ENCODE data around the gene SOX30.

Gene SOX30

GRCh38 chr5:157671592-157672330 is 19.5 kb upstream of the SOX30 start:
- Mint-ChIP-seq H3K27ac (peak overlapping the region; percentile 74), H3K4me3 (peak overlapping the region; percentile 89), H3K4me1 (ENCODE audit: low read depth) (peaks cover 28% of the 10 kb centered on the region), H3K9me3 (no peaks in the 10 kb centered on the region), H3K36me3 (ENCODE audit: low read depth) (no peaks in the 10 kb centered on the region), H3K27me3 (peaks cover 42% of the 10 kb centered on the region)

GRCh38 chr5:157670662-157671591 is 18.7 kb upstream of the SOX30 start, which contains the start of gene C5orf52:
Gene C5orf52, plus strand, starts transcription at chr5:157671533. Its CDS starts 82 bp downstream, at chr5:157671615.
- H3K27ac Mint-ChIP-seq, result peak within 1 kb of the TSS; percentile 76
- peaks cover 42% of the 10 kb centered on the region for H3K27me3 Mint-ChIP-seq
- peak within 1 kb of the TSS; percentile 89 for H3K4me3 Mint-ChIP-seq
- peaks cover under 1% of the 10 kb centered on the region for H3K36me3 Mint-ChIP-seq (ENCODE audit: low read depth)
- peaks cover 28% of the 10 kb centered on the region for H3K4me1 Mint-ChIP-seq (ENCODE audit: low read depth)
- H3K9me3 Mint-ChIP-seq, result no peaks in the 10 kb centered on the region

GRCh38 chr5:157669701-157670097 is 17.5 kb upstream of the SOX30 start:
- H3K36me3 Mint-ChIP-seq (ENCODE audit: low read depth), result peaks cover 4% of the 10 kb centered on the region
- H3K27ac Mint-ChIP-seq, result peak overlapping the region; percentile 1
- H3K27me3 Mint-ChIP-seq, result peaks cover 42% of the 10 kb centered on the region
- H3K4me3 Mint-ChIP-seq, result peak overlapping the region; percentile 89
- H3K4me1 Mint-ChIP-seq (ENCODE audit: low read depth), result peaks cover 28% of the 10 kb centered on the region
- no peaks in the 10 kb centered on the region for H3K9me3 Mint-ChIP-seq

GRCh38 chr5:157668356-157668755 is 16.1 kb upstream of the SOX30 start:
- no peak overlapping the region for H3K27ac Mint-ChIP-seq
- H3K27me3 Mint-ChIP-seq, result peaks cover 42% of the 10 kb centered on the region
- no peak overlapping the region for H3K4me3 Mint-ChIP-seq

GRCh38 chr5:157665467-157666070 is 13.3 kb upstream of the SOX30 start:
- Mint-ChIP-seq H3K9me3 (no peaks in the 10 kb centered on the region), H3K4me3 (no peak overlapping the region), H3K4me1 (ENCODE audit: low read depth) (peaks cover 10% of the 10 kb centered on the region), H3K27me3 (peaks cover 22% of the 10 kb centered on the region), H3K27ac (no peak overlapping the region), H3K36me3 (ENCODE audit: low read depth) (peaks cover 4% of the 10 kb centered on the region)

More at GRCh38 chr5:157668356-157668755, 16.1 kb upstream of the SOX30 start:
- Mint-ChIP-seq H3K9me3 (no peaks in the 10 kb centered on the region), H3K4me1 (ENCODE audit: low read depth) (peaks cover 28% of the 10 kb centered on the region), H3K36me3 (ENCODE audit: low read depth) (peaks cover 4% of the 10 kb centered on the region)

GRCh38 chr5:157659868-157660660 is 7.8 kb upstream of the SOX30 start:
- no peak overlapping the region for H3K27ac Mint-ChIP-seq
- H3K36me3 Mint-ChIP-seq (ENCODE audit: low read depth), result peaks cover 26% of the 10 kb centered on the region
- H3K4me1 Mint-ChIP-seq (ENCODE audit: low read depth), result no peaks in the 10 kb centered on the region
- H3K9me3 Mint-ChIP-seq, result peaks cover 24% of the 10 kb centered on the region
- no peaks in the 10 kb centered on the region for H3K27me3 Mint-ChIP-seq
- H3K4me3 Mint-ChIP-seq, result no peak overlapping the region

- H3K27me3 Mint-ChIP-seq, result no peaks in the 10 kb centered on the region
- H3K9me3 Mint-ChIP-seq, result peaks cover 30% of the 10 kb centered on the region
- peaks cover 30% of the 10 kb centered on the region for H3K36me3 Mint-ChIP-seq (ENCODE audit: low read depth)
- no peaks in the 10 kb centered on the region for H3K4me1 Mint-ChIP-seq (ENCODE audit: low read depth)
- no peak overlapping the region for H3K4me3 Mint-ChIP-seq
- H3K27ac Mint-ChIP-seq, result no peak overlapping the region
These were observed 6.7 kb upstream of the SOX30 start for GRCh38 chr5:157658893-157659292.

- H3K36me3 Mint-ChIP-seq (ENCODE audit: low read depth), result peaks cover 41% of the 10 kb centered on the region
- H3K4me1 Mint-ChIP-seq (ENCODE audit: low read depth), result peaks cover 7% of the 10 kb centered on the region
- no peak overlapping the region for H3K4me3 Mint-ChIP-seq
- H3K27me3 Mint-ChIP-seq, result no peaks in the 10 kb centered on the region
- H3K27ac Mint-ChIP-seq, result no peak overlapping the region
- H3K9me3 Mint-ChIP-seq, result peaks cover 41% of the 10 kb centered on the region
These were observed 5.3 kb upstream of the SOX30 start for GRCh38 chr5:157657516-157657915.

GRCh38 chr5:157651623-157652376 is 438 bp downstream of the SOX30 start:
- H3K27me3 Mint-ChIP-seq, result no peaks in the 10 kb centered on the region
- H3K4me1 Mint-ChIP-seq (ENCODE audit: low read depth), result peaks cover 17% of the 10 kb centered on the region
- H3K27ac Mint-ChIP-seq, result peak overlapping the region; percentile 61
- peaks cover 24% of the 10 kb centered on the region for H3K36me3 Mint-ChIP-seq (ENCODE audit: low read depth)
- peak overlapping the region; percentile 68 for H3K4me3 Mint-ChIP-seq
- H3K9me3 Mint-ChIP-seq, result peaks cover 37% of the 10 kb centered on the region

GRCh38 chr5:157650991-157651611 is 1.1 kb downstream of the SOX30 start:
- no peak overlapping the region for H3K27ac Mint-ChIP-seq
- no peaks in the 10 kb centered on the region for H3K27me3 Mint-ChIP-seq
- H3K36me3 Mint-ChIP-seq (ENCODE audit: low read depth), result peaks cover 19% of the 10 kb centered on the region
- H3K4me3 Mint-ChIP-seq, result no peak overlapping the region
- H3K9me3 Mint-ChIP-seq, result peaks cover 31% of the 10 kb centered on the region
- peaks cover 17% of the 10 kb centered on the region for H3K4me1 Mint-ChIP-seq (ENCODE audit: low read depth)

GRCh38 chr5:157649101-157649500 is 3.1 kb downstream of the SOX30 start:
- peaks cover 14% of the 10 kb centered on the region for H3K9me3 Mint-ChIP-seq
- H3K27ac Mint-ChIP-seq, result no peak overlapping the region
- no peak overlapping the region for H3K4me3 Mint-ChIP-seq
- H3K4me1 Mint-ChIP-seq (ENCODE audit: low read depth), result peaks cover 17% of the 10 kb centered on the region
- H3K36me3 Mint-ChIP-seq (ENCODE audit: low read depth), result peaks cover 16% of the 10 kb centered on the region
- no peaks in the 10 kb centered on the region for H3K27me3 Mint-ChIP-seq

GRCh38 chr5:157648275-157648990 is 3.8 kb downstream of the SOX30 start:
- H3K9me3 Mint-ChIP-seq, result peaks cover 11% of the 10 kb centered on the region
- H3K27me3 Mint-ChIP-seq, result no peaks in the 10 kb centered on the region
- peaks cover 12% of the 10 kb centered on the region for H3K36me3 Mint-ChIP-seq (ENCODE audit: low read depth)
- no peak overlapping the region for H3K27ac Mint-ChIP-seq
- H3K4me1 Mint-ChIP-seq (ENCODE audit: low read depth), result peaks cover 17% of the 10 kb centered on the region
- no peak overlapping the region for H3K4me3 Mint-ChIP-seq

All from stimulated activated naive CD8-positive, alpha-beta T cell treated with anti-CD3 and anti-CD28 coated beads, Interleukin-15, Interleukin-2, amounts not matched to agents 100 ng/mL and 50 ng/mL, for 24 hours (primary cell).